NCI-H146 treated with DMSO at 0.1 percent for 48 hours (cell line): ENCODE measurements around the gene EBF3.

ENCODE experiments used
- DNase-seq: peaks from one replicate; lab custom pipeline; 2025; ENCODE audit not compliant: unreplicated experiment; lab: John Stamatoyannopoulos, UW

The EBF3 gene

DNA sequence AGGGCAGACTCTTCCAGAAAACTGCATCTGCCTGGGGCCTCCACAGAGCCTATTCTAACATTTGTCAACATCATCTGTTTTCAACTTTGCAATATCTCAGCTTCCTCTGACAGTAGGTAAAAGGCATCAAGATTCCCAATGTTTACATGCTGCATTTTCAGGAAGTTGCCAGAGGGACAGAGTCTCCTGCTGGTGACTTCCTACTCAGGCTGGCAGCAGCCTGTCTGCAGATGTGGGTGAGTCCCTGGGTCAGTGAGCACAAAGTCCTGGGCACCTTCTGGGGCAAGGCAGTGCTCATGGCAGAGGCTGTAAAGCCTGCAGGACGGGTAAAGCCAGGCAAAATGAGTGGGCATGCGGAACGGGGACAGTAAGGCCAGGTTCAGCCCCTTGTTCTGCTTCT lies 69.4 kb downstream of the EBF3 start:
- DNase-seq: no peak

DNA sequence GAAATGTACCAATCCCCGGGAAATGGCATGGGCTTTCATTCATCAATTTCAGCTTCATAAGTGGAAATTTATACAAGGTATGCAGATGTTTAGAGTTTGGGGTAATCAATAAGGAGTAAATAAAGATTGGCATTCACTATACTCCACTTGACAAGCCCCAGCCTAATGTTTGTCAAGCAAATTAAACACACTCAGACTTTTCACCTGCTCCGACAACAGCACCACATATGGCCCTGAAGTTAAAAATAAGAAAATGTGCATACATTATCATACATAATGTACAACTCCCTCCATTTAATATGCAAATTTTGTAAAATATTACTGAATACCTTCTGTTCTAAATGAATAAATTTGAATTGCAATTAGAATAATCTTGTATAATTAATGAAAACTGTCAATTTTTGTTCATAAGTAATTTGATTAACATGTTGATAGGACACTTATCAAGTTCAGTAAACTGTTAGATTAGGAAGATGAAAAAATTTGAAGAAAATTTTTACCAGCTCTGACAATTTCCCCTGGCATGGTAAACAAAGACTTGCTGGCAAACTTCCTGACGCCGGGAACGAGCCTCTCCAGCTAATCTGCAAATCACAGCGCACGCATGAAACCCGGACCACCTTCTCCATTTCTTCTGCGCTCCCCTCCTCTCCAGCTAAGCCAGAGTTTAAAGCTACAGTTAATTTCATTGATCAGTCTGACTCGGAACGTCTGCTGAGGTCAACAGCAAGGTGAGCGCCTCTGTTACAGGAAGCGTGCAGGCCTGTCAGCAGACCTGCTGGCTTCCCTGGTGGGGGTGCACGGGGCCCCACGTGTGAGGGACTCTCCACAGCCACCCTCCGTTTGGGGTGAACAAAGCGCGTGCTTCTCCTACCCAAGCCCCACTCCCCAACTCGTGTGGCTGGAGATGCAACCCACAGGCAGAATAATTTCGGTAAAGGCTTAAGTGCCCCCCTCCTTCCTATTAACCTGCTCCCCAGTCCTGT lies 70.7 kb downstream of the EBF3 start:
- no peak for DNase-seq

DNA sequence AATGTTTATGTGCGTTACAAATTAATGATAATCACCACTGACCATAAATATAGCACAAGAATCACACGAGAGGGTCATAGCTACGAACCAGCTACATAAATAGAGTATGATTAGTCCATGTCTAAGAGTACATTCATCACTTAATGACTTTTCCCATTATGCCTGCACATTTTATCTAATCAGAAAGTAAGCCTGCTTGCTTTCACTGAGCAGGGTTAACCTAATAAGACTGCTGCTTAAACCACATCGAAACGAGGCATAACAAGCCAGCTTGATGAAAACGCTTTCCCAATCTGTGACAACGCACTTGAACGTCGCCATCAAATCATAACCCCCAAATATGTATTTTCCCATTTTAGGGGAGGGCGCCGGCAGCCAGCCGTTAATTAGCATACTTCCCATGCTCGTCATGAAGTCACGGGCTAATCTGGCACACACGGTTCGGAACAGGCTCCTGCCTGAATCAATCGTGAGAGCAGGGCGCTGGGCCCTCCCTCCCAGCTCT lies 71.5 kb downstream of the EBF3 start:
- DNase-seq: no peak

DNA sequence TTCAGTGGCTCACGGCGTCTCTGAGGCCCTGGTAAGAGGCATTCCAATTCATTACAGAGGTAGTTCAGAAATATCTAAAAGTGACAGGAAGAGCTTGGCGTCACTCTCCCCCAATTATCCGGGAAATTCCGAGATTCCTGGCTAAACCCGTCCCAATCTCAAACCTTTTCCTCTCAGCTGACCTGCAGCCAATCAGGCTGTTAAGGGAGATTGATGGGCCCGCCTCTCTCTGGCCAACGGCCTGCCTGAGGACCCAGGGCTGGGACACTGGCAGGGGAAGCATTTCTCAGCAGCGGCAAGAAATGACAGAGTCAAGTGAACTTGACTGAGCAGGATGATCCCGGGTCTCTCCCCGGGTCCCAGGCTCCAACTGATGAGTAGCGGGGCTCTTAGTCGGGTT lies 72.3 kb downstream of the EBF3 start:
- no peak for DNase-seq

DNA sequence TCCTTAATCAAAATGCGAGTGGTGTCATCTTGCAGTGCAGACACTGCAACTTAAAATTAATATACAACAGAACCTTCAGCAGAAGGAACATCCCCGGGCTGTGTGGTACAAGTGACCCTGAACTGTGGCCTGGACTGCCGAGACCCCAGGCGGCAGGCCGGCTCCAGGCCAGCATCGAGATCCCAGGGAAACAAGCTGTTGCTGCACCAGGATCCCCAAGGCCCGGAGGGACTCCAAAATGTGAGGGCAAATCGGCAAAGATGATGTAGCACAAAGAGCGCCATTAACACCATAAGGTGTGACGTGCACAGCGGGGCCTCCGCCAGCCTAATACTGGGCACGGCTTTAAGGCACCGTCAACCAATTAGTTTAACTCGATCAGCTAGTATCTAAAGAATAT lies 73.9 kb downstream of the EBF3 start:
- no peak for DNase-seq

DNA sequence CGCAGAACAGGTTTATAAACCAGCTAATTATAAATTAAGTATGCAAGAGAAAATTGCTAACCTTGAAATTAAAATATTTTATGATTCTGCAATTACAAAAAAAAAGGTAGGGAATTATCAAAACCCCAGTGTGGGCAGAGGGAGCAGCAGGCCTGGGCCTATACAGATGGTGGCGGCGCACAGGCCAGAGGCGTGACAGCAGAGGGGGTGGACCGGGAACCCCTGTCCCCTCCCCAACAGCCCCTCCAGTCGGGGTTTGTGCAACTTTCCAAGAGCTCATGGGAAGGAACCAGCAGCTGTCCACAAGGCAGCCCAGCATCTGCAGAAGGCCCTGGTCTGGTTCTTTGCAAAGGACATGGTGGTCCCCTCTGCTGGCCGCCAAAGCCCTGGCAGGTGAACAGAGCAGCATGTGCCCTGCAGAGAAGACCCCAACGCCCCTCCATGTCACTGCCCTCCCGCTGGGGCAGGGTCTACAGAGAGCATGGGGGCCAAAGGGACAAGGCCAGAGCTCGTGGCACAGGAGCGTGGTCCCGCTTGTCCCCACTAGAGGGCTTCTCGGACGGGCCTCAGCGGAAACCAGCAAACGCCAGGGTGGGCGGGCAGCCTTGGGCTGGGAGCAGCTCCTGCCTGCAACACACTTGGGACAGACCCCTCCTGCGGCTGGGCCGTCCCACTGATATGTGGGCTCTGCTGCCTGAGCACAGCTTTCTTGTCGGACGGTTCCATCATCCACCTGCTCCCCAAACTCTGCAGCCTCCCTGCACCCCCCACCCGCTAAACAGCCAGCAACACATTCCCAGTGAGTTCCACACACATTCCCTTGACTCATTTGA lies 75.1 kb downstream of the EBF3 start:
- DNase-seq: no peak

DNA sequence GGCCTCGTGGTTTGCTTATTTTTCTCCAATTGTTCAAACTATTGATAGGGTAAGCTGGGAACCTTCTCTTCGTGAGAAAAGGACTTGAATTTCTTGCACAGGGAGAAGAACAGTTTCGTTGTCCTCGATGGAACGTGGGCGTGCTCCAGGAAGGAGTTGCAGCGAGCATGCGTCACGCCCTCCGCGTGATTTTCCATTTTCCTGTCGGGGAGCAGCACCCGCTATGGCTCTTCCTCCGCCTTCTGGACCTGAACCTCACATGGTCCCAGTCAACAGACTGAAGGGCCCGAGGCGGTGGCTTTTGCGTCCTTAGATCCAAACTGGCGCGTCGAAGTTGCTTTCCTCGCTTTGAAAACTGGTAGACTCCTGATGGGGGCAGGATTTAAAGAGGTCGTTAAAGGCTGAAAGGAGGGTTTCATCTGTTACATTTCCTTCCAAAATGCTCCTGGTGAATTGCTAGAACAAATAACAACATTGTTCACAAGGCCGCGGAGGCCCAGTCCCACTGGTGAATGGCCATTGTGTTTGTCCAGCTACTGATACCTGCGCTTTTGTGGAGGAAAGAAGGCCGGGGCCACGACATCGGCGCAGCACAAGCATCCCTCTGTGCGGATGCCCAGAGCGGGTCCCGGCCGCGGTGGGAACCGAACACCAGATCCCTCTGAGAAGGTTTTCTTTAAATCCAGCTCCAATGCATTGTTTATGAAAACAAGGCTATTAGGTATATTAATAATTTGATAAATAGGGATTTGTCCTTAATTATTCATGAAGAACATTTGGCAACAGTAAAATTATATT lies 75.9 kb downstream of the EBF3 start:
- no peak for DNase-seq

DNA sequence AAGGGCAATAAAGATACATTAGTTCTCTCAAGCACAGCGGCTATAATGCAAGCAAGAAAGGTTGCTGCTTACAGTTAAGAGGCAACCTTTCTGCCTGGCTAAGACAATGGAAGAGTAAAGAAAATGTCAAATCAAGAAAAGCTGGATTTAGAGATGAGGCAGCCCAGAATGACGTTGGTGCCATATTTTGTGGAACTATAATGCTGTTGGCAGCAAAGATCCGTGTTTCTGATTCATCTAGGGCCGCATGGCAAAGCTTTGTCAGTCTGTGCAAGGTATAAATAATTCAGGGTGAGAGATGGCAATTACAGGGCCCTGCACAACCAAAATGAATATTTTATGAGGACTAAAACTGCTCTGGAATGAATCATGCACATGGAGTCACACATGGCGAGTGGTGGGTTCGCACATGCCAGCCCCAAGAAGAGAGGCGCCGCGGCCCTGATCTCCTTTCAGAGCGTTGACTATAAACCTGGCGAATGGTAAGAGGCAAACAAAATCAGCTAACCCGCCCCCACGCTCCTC lies 76.6 kb downstream of the EBF3 start:
- no peak for DNase-seq

DNA sequence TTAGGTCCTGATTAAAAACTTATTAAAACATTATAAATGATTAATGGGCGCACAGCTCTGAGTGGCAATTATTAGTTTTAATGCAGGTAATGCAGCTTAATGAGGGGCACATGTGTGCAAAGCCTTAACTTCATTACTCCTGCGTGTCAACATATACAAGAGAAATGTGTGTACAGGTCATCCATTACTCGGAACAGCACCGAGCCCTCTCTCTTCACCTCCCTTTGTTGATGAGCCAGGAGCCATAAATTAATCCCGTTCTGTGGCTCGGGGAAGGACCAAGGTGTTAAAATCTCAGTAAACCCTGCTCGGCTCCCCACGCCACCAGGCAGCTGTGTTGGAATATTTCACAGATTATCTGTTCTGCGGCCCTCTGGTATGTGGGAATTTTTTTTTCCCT lies 77.8 kb downstream of the EBF3 start:
- no peak for DNase-seq

DNA sequence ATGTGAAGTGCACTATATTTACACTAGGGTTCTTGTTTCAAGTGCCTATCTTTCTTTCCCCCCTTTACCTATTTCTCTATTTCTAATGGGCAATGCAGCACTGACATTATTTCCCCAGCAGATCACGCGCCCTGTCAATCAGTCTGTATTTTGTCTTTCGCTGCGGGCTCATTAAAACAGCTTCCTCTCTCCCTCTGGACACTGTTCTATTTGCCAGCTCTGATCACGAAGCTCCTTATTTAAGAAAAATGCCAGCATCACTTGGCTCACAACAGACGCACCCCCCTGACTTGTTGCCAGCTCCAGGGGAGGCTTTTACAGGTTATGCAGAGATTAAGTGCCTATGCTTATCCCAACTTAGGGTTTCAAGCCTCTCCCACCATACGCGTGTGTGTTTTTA lies 78.5 kb downstream of the EBF3 start:
- no peak for DNase-seq

DNA sequence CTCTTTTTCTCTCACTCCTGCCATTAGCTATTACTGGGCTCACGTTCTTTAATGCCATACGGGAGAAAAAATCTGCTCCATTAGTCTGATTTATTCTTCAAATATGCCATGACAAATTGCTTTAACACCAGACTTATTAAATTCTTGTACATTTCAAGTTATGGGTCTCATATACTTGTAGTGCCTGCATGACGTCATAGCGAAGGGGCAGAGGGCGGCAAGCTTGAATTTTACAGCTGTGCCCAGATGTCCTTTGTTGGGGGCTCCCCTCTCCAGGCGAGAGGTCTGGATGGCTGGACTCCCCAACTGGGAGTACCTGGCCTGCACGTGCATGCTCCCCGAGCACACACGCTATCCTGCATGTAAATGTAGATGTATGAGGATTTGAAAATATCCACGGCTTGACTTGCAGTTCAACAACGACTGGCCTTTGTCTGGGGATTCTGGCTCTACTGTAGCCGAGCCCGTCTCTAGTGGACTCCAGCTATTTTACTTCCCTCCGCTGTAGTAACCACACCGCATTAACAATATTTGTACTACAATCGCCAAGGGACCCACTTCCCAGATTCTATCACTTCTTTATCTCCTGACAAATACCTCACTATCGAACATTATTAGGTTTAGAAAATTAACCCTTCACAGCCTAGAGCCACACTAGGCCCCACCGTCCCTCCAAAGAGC lies 79.5 kb downstream of the EBF3 start:
- no peak for DNase-seq

DNA sequence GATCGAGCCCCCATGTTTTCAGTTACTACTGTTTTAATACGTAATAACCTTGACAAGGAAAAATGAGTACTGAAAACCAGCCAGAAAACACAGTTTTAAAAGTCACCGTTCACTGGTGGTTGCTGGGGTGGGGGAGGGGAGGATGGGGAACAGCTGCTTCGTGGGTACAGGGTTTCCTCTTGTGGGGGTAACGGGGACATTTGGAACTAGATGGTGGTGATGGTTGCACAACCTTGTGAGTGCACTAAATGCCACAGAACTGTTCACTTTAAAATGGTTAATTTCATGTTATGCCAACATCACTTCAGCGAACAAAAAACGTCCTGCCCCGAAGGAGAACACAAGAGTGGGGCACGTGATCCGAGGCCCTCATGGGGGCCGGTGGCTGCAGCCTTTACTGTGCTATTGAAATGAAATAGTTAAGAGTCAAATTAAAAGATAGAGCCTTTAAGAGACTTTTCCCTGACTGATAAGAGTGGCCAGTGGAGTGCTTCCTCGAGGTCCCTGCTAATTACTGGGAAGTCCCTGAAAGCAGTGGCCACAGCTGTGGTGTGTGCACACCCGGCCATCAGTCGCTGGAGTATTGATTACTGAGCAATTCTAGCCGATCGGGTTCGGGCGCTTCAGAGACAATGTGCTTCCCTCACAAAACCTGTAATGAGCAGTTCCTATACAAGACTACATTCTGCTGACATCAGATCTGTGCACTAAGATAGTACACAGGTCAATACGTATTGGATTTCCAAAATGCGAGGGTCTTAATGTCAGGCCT lies 80.3 kb downstream of the EBF3 start:
- no peak for DNase-seq

DNA sequence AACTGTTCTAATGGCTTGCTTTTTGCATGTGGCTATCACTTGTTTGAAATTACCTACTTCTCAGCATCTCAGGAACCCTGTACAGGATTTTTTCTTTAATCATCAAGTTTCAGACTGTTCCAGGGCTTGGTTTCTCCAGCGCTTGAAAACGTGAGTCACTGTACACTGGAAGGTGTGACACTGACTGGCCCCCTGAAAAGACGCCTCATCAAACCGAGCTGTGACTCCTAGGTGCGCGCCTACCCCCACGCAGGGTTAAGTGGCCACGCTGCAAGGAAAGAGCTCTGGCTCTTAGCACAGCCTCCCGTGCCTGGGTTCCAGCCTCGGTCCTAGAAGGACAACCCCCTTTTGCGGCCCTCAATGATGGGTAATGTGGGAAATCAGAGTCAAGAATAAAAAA lies 81.0 kb downstream of the EBF3 start:
- no peak for DNase-seq

DNA sequence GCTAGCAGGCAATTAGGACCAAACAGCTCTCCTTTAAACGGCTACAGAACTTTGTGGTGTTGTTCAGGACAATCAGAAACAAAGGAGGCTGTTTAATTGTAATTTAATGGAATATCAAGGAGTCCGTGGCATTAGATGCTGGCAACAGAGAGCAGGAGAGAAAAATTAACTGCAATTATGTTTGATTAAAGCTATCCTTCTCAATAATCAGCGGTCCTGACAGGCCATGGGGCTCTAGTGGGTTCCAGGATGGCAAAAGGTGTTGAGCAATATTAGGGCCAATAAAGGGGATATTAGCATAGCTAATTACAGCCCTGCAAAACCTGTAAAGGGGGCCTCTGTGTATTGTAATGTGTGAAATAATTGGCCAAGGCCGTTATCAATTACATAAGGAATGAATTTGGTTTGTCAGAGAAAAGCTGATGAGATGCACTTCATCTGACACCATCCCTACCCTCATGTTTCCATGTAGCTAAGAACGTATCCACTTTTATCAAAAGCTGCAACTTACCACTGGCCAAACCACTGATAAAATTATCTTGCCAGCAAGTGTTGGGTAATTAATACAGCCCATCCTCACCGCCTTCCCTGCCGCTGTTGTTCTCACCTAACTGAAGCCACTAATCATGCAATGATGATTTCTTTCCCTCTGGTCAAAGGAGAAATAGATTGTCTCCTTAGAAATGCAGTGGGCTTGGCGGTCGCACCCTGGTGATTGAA lies 81.6 kb downstream of the EBF3 start:
- no peak for DNase-seq

DNA sequence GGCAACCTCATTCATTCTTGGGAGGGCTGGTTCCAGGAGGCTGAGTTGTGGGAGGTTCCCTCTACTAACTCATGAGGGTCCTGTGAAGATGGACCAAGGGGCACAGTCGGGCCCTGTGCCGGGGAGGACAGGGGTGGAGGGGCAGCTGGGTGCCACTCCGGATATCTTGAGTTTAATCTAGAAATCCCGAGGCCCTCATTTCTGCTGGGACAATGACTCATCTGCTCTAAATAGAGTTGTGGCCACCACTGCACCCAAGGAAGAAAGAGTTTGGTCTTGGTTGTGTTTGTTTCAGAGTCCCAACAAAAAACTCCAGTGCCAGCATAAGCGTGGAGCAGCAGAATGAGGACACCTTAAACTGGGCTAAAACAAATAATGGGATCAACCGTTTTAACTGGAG lies 82.4 kb downstream of the EBF3 start:
- DNase-seq: no peak

DNA sequence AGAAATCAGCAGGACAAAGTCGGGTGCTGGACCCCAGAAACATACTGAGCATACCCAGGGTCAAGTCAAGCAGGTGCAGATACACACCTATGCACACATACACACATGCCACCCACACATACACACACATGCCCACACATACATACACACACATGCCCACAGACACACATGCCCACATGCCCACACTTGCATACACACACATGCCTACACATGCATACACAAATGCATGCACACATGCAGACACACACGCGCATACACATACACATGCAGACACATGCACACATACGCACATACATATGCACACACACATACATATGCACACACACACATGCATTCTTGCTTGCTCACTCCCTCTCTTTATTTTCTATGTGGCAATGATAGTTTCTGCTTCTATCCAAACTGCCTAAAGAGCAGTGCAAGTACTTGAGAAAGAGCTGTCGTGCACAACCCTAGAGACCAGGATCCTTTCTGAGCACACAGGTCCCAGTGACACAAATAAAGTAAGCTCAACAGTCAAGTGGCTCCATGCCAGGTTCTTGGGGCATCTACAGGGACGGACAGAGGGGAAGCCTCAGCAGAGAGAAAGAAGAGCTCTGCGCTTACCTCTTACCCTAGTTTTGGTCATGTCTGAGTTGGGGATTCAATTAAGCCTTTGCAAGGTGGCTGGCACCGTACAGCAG lies 83.7 kb downstream of the EBF3 start:
- DNase-seq: no peak

DNA sequence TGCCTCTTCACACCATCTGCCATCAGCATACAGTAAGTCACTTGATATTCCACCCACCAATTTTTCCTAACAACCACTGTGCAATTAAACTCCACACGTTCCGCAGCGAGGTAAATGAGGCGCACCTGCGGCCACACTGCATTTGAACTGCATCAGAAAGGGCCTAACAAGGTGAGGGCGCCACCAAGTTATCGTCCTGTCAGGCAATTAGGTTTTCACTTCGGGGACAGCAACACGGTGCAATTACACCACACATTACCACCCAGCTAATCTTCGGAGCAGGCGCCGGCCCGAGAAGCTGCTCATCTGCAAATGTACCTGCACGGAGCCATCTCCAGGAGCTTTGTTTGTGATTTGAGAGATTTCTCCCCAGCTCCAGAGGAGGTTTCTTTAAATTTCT lies 84.4 kb downstream of the EBF3 start:
- DNase-seq: no peak

DNA sequence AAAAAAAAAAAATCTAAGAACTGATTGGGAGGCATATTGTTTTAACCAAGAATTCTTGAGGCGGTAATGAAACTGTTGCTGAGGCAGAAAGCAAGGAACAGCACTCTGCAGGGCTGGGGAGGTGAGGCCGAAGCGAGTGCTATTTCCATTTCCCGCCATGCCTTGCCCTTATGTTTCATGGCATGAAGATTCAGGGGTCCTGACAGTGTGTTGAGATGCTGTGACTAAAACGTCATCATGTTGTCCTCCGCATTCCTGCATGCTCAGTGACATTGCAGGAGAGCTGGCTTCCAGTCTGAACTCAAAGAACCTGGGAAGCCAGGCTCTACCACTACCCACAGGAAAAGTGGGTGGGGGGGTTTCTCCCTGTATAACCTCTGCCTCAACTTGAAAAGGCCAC lies 85.2 kb downstream of the EBF3 start:
- DNase-seq: no peak
